ENCODE results near the gene EXOSC5. TPM values are rescaled to one million over a fixed set of nuclear protein-coding genes. Genes with fewer than 3 reads are reported as not detected.

EXOSC5 gene
- total and polyA plus RNA-seq, 2 donors (not counting 1 experiment from before 2014, with no cell fraction given): 14.1 to 41.4 TPM

GRCh38 chr19:41369769-41370168, 27.4 kb downstream of the EXOSC5 start:
- Histone ChIP-seq H3K36me3 (replicated peaks in 1 of 2; ENCODE audit: control extremely low read depth in 1 of 2, control insufficient read depth in 1 of 2, extremely low read depth in 1 of 2, insufficient read depth in 2 of 2, low read length in 1 of 2) (no peaks in the 10 kb centered on the region), H3K79me2 (ENCODE audit: control insufficient read depth, insufficient read depth, low read length) (peaks cover 40% of the 10 kb centered on the region), H3K4me2 (replicated peaks; ENCODE audit: low read depth, low read length, poor library complexity, severe bottlenecking) (no peak overlapping the region), H3K27me3 (replicated peaks in 1 of 4; ENCODE audit: control extremely low read depth in 1 of 4, control insufficient read depth in 3 of 4, insufficient read depth in 4 of 4, low read length in 3 of 4) (no peaks in the 10 kb centered on the region), H3K9ac (ENCODE audit: low read length) (no peak overlapping the region), H3K4me3 (ENCODE audit: control extremely low read depth in 1 of 5, extremely low read depth in 1 of 5, insufficient read depth in 1 of 5, low read depth in 2 of 5, low read length in 4 of 5) (no peak overlapping the region), H4K20me1 (ENCODE audit: control insufficient read depth, insufficient read depth, low read length, poor library complexity, severe bottlenecking) (no peaks in the 10 kb centered on the region), H3K27ac (ENCODE audit: low read length in 2 of 2) (no peak overlapping the region), H3K9me3 (ENCODE audit: control extremely low read depth in 1 of 3, control insufficient read depth in 2 of 3, insufficient read depth in 1 of 3, low read length in 2 of 3) (no peaks in the 10 kb centered on the region), H3K4me1 (ENCODE audit: control insufficient read depth in 2 of 2, insufficient read depth in 2 of 2, low read length in 2 of 2) (peaks cover 2 to 10% of the 10 kb centered on the region in 2 donors), H2AFZ (ENCODE audit: insufficient read depth, low read depth, low read length, poor library complexity, severe bottlenecking) (no peak overlapping the region)
- Mint-ChIP-seq H3K27me3 (no peaks in the 10 kb centered on the region), H3K9me3 (ENCODE audit: insufficient read depth) (no peaks in the 10 kb centered on the region), H3K4me3 (no peak overlapping the region), H3K27ac (no peak overlapping the region), H3K4me1 (peaks cover 6% of the 10 kb centered on the region)
- intact Hi-C loops (cut with micrococcal nuclease): no loop called here
- no peak for ATAC-seq (ENCODE audit: low read depth)
- ChIA-PET POLR2A (no interaction called here), CTCF (interaction anchor here (0.7 kb wide), 1 partner anchor 195 kb away, joined by 3 read pairs; no protein-coding TSS in a partner anchor)
- TF ChIP-seq EZH2 (IDR thresholded peaks at IDR 0.05; ENCODE audit: borderline replicate concordance, insufficient read depth, low read depth, low read length, poor library complexity, severe bottlenecking) (no peak), CTCF (IDR thresholded peaks at IDR 0.05) (no peak)
- WGBS (ENCODE audit: insufficient coverage): no CpG with 5 or more reads among the region's 2 CpGs
- no peak for DNase-seq

- intact Hi-C loops (cut with micrococcal nuclease): no loop called here
- Histone ChIP-seq H3K27ac (ENCODE audit: low read length in 2 of 2) (no peak overlapping the region), H3K9me3 (ENCODE audit: control extremely low read depth in 1 of 3, control insufficient read depth in 2 of 3, insufficient read depth in 1 of 3, low read length in 2 of 3) (no peaks in the 10 kb centered on the region), H3K36me3 (replicated peaks in 1 of 2; ENCODE audit: control extremely low read depth in 1 of 2, control insufficient read depth in 1 of 2, extremely low read depth in 1 of 2, insufficient read depth in 2 of 2, low read length in 1 of 2) (no peaks in the 10 kb centered on the region), H3K9ac (ENCODE audit: low read length) (no peak overlapping the region), H3K4me2 (replicated peaks; ENCODE audit: low read depth, low read length, poor library complexity, severe bottlenecking) (no peak overlapping the region), H3K4me1 (ENCODE audit: control insufficient read depth in 2 of 2, insufficient read depth in 2 of 2, low read length in 2 of 2) (peaks cover 12 to 23% of the 10 kb centered on the region in 2 donors), H3K27me3 (replicated peaks in 1 of 4; ENCODE audit: control extremely low read depth in 1 of 4, control insufficient read depth in 3 of 4, insufficient read depth in 4 of 4, low read length in 3 of 4) (no peaks in the 10 kb centered on the region), H2AFZ (ENCODE audit: insufficient read depth, low read depth, low read length, poor library complexity, severe bottlenecking) (no peak overlapping the region), H4K20me1 (ENCODE audit: control insufficient read depth, insufficient read depth, low read length, poor library complexity, severe bottlenecking) (no peaks in the 10 kb centered on the region), H3K79me2 (ENCODE audit: control insufficient read depth, insufficient read depth, low read length) (peaks cover 45% of the 10 kb centered on the region), H3K4me3 (ENCODE audit: control extremely low read depth in 1 of 5, extremely low read depth in 1 of 5, insufficient read depth in 1 of 5, low read depth in 2 of 5, low read length in 4 of 5) (no peak overlapping the region)
- POLR2A ChIA-PET: interaction anchor here (0.6 kb wide), 2 partner anchors 68 to 103 kb away, joined by 3 to 6 read pairs; no protein-coding TSS in a partner anchor
- no peaks in the 10 kb centered on the region for H3K9me3 Mint-ChIP-seq (ENCODE audit: insufficient read depth)
- no peak overlapping the region for H3K4me3 Mint-ChIP-seq
- peaks cover 21% of the 10 kb centered on the region for H3K4me1 Mint-ChIP-seq
- TF ChIP-seq CTCF (IDR thresholded peaks at IDR 0.05) (no peak), EZH2 (IDR thresholded peaks at IDR 0.05; ENCODE audit: borderline replicate concordance, insufficient read depth, low read depth, low read length, poor library complexity, severe bottlenecking) (no peak)
- DNase-seq (no peak), ATAC-seq (ENCODE audit: low read depth) (no peak)
- WGBS (ENCODE audit: insufficient coverage): 38% methylated on average over 6 of the region's 6 CpGs
- CTCF ChIA-PET: no interaction called here
- no peak overlapping the region for H3K27ac Mint-ChIP-seq
- H3K27me3 Mint-ChIP-seq: no peaks in the 10 kb centered on the region
These were observed 29.3 kb downstream of the EXOSC5 start for GRCh38 chr19:41367848-41368301.
